BJ (cell line): ENCODE measurements around the gene TBX15. TPM values are rescaled to one million over a fixed set of nuclear protein-coding genes. Genes with fewer than 3 reads are reported as not detected.

ENCODE experiments used
- CTCF ChIA-PET: fragments of 350-600 bp; formaldehyde crosslinking; extraction: SDS; loops from one replicate; lab custom pipeline; 2021; ENCODE audit warnings: antibody characterized with exemption, inconsistent platforms; lab: Yijun Ruan, JAX
- POLR2A ChIA-PET: fragments of 300-600 bp; sonication (Branson Sonifier 250); formaldehyde crosslinking; extraction: SDS; loops from one replicate; lab custom pipeline; 2021; ENCODE audit warnings: antibody characterized with exemption; lab: Charles Lee
- DNase-seq: peaks from one replicate; pipeline ENCODE4 v3.0.0-alpha.2; 2011; ENCODE audit warnings: low read depth
- H3K27me3 ChIP-seq: 2 replicates; pipeline ENCODE4 v1.6.0; 2011; ENCODE audit warnings: low read length; ENCODE audit not compliant: control insufficient read depth, insufficient read depth
- H3K36me3 ChIP-seq: 2 replicates; pipeline ENCODE4 v1.5.1; 2011; ENCODE audit warnings: low read length; ENCODE audit not compliant: control insufficient read depth, insufficient read depth
- H3K4me3 ChIP-seq: 2 replicates; pipeline ENCODE4 v1.5.1; 2011; ENCODE audit warnings: low read depth, mild to moderate bottlenecking, control low read depth, low read length
- polyA plus RNA-seq: library from polyadenylated mRNA; depleted of rRNA; stranded (reverse); fragments of >200 nt; gene quantifications from 2 replicates; pipeline ENCODE4 v1.2.3, GENCODE V29; 2011
- TF ChIP-seq, protein P1 (sequence below): IDR thresholded peaks from 2 replicates; pipeline ENCODE4 v1.5.1; 2011; ENCODE audit warnings: low read depth, mild to moderate bottlenecking, control low read depth, inconsistent platforms, low read length, moderate library complexity; ENCODE audit not compliant: insufficient read depth

Gene TBX15
- polyA plus RNA-seq, 1 experiment: 14.8 TPM

DNA sequence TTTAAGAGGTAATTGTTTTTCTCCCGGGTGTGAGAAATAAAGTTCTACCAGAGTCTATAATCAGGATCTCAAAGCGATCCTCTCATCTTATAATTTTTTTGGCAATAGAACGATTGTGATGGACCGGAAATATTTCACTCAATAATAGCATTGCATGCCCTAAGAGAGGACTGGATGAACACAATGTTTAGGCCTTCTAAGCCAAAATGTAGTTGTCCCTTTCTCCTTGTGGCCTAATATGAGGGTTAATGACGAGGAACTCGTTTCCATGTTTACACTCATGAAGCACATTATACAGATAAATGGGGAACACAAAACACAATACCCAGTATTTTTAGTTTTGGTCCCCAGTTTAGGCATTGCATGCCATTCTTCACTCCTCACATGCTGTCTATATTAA is 5.9 kb downstream of the TBX15 start:
- DNase-seq: no peak

DNA sequence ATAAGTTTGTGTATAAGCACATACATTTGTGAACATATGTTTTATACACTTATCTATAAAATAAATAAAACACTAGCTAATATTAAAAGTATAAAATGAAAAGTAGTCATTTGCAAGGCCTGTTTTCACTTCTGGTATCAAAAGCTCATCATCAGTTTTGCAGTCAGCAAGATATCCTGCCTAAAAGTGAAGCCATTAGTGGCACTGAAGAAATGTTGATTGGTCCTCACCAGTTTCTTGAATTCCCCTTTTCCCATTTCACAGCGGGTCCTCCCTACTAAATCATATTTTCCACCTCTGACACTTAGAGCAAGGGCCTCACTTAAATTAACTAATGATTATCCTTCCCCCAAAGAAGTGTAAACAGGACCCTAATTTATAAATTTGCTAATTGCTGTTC is 6.7 kb downstream of the TBX15 start:
- DNase-seq: no peak

More for the DNA sequence above, 5.9 kb downstream of the TBX15 start:
- Histone ChIP-seq H3K36me3 (no peaks in the 10 kb centered on the region), H3K27me3 (no peaks in the 10 kb centered on the region), H3K4me3 (no peak overlapping the region)
- CTCF ChIA-PET: interaction anchor here (1.2 kb wide), 1 partner anchor 385 kb away, joined by 3 read pairs; no protein-coding TSS in a partner anchor
- POLR2A ChIA-PET: no interaction called here
- TF ChIP-seq, protein P1, sequence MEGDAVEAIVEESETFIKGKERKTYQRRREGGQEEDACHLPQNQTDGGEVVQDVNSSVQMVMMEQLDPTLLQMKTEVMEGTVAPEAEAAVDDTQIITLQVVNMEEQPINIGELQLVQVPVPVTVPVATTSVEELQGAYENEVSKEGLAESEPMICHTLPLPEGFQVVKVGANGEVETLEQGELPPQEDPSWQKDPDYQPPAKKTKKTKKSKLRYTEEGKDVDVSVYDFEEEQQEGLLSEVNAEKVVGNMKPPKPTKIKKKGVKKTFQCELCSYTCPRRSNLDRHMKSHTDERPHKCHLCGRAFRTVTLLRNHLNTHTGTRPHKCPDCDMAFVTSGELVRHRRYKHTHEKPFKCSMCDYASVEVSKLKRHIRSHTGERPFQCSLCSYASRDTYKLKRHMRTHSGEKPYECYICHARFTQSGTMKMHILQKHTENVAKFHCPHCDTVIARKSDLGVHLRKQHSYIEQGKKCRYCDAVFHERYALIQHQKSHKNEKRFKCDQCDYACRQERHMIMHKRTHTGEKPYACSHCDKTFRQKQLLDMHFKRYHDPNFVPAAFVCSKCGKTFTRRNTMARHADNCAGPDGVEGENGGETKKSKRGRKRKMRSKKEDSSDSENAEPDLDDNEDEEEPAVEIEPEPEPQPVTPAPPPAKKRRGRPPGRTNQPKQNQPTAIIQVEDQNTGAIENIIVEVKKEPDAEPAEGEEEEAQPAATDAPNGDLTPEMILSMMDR: no peak

DNA sequence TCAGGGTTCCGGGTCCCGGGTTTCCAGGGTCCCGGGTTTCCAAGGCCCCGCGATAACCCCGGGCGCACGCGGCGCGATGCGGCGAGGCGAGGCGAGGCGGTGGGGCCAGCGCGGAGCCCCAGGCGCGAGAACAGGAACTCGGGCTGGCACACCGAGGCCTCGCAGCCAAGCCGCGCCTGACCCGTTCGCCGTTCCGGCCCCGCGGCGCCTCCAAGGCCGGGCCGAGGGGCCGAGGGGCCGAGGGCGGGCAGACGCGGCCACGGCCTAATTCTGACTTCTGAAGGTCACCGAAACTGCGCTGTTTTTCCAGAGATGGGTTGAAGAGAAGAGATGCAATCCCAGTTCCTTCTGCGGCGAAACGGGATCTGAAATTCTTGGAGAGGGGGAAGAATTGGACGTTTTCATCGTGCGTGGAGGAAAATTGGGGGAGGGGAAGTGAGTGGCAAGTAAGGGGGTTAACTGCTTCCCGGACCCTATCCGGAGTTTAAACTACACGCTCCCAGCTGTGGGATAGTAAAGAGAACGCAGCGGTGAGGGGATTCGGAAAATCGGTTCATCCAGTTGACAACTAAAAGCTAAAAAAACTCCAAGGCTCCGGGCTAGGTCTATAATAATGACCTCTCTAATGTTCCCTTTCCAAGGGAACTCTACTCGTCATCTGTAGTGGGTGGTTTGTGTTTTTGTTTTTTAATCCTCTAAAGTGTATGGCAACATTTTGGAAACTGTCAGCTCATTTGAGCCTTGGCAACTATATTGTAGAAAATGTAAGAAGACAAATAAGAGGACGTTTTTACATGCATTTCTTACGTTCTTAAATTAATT is 8.2 kb downstream of the TBX15 start:
- ChIA-PET POLR2A (no interaction called here), CTCF (no interaction called here)
- no peak overlapping the region for H3K4me3 ChIP-seq
- no peaks in the 10 kb centered on the region for H3K36me3 ChIP-seq
- no peak for DNase-seq
- H3K27me3 ChIP-seq: no peaks in the 10 kb centered on the region
- TF ChIP-seq, protein P1: no peak

More for the DNA sequence above, 6.7 kb downstream of the TBX15 start:
- no peak overlapping the region for H3K4me3 ChIP-seq
- no peaks in the 10 kb centered on the region for H3K27me3 ChIP-seq
- no peaks in the 10 kb centered on the region for H3K36me3 ChIP-seq
- TF ChIP-seq, protein P1: no peak
- POLR2A ChIA-PET: no interaction called here
- CTCF ChIA-PET: interaction anchor here (1.2 kb wide), 1 partner anchor 386 kb away, joined by 3 read pairs; no protein-coding TSS in a partner anchor

DNA sequence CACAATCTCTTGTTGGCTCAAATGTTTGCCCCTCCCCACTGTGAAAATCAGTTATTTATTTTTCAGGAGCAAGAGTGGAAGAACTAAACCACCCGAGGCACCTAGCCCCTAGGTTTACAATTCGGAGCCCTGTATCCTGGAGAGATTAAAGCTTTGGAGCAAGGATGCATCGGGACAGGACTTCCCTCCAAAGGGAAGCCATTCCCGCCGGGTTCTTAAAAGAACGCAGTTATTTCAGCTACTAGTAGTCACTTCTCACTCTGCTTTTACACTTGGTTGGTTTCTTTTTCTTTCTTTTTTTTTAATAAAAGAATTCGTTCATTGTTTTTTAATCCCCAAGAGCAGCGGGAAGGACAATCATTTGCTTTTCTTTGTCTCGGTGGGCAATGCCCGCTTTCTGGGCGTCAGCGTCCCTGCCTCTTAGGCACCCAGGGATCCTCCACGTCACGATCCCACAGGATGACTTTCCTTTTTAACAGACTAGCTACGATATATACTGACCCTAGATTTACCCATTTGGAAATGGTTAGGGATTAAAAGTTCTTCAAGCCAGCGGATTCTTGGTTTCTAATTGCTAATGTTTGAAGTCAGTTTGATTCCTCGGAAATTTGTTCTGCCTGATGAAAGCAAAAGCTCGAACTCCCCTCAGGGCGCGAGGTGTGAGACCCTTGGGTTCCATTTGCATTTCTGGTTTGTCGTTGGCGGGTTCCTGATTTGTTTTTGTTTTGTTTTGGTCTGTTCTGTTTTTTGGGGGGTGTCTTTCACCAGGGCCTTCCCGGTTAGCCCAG is 9.0 kb downstream of the TBX15 start:
- POLR2A ChIA-PET: no interaction called here
- no peaks in the 10 kb centered on the region; the same call in 1 of the 2 replicates for H3K27me3 ChIP-seq
- no peak overlapping the region for H3K4me3 ChIP-seq

More for the DNA sequence above, 9.0 kb downstream of the TBX15 start:
- no peak for DNase-seq
- TF ChIP-seq, protein P1: no peak
- CTCF ChIA-PET: no interaction called here
- H3K36me3 ChIP-seq: no peaks in the 10 kb centered on the region
